Left lung (tissue), 10 donors: Measurements from ENCODE around the gene NRARP. TPM values are rescaled to one million over a fixed set of nuclear protein-coding genes. Genes with fewer than 3 reads are reported as not detected.

Experiments used
- ATAC-seq: fragments of 200-7000 bp; cut with Tn5 transposase; one replicate; pipeline ENCODE4 v1.9.1; 2020; ENCODE audit warnings: moderate library complexity
- DNase-seq, 4 donors: peaks; one replicate each; pipeline ENCODE4 v3.0.0-alpha.2; 2013 to 2020
- H3K27ac ChIP-seq, 2 donors: fragments of 200-600 bp; sonication (generic) in 1 of 2; one replicate each; pipeline versions ENCODE4 v1.5.0 to v1.8.0; 2020 to 2021
- H3K27me3 ChIP-seq, 2 donors: fragments of 200-600 bp; sonication (generic) in 1 of 2; one replicate each; pipeline versions ENCODE4 v1.5.0 to v1.8.0; 2020 to 2021
- H3K36me3 ChIP-seq, 2 donors: fragments of 200-600 bp; sonication (generic) in 1 of 2; one replicate each; pipeline versions ENCODE4 v1.5.0 to v1.8.0; 2020 to 2021
- H3K4me1 ChIP-seq, 2 donors: fragments of 200-600 bp; one replicate each; pipeline ENCODE4 v1.8.0; 2021
- H3K4me3 ChIP-seq, 2 donors: fragments of 200-600 bp; sonication (generic) in 1 of 2; one replicate each; pipeline versions ENCODE4 v1.5.0 to v1.8.0; 2020 to 2021; ENCODE audit warnings: mild to moderate bottlenecking in 1 of 2
- H3K9me3 ChIP-seq, 2 donors: fragments of 200-600 bp; sonication (generic) in 1 of 2; one replicate each; pipeline versions ENCODE4 v1.5.0 to v1.8.0; 2020 to 2021
- intact Hi-C, 2 donors: fragments of 100-400 bp; cut with DNase I; formaldehyde crosslinking; loops; one replicate each; pipeline versions ENCODE4 v1.11.2 to v1.14.2; 2022
- polyA plus RNA-seq, 6 donors: library from polyadenylated mRNA; unstranded; fragments of 120-200 nt; gene quantifications; one replicate each; pipeline ENCODE4 v1.2.1, GENCODE V29; 2013; ENCODE audit not compliant: insufficient read length in 6 of 6
- total RNA-seq, 2 donors: library from RNA; stranded (reverse); fragmentation: NEBNext Ultra II Directional; extraction: Animal tissue kit (Norgen Biotek cat#: 25700); gene quantifications; one replicate each; pipeline ENCODE4 v1.2.1, GENCODE V29; 2021
- TF ChIP-seq, protein P1 (sequence below), 2 donors: fragments of 200-600 bp; sonication (generic) in 1 of 2; IDR thresholded peaks; one replicate each; pipeline versions ENCODE4 v1.5.0 to v1.8.0; 2021; ENCODE audit warnings: antibody characterized with exemption in 2 of 2
- donor health status: DM: no; HTN: yes; CAD: no.
- donor health status: DM: no; HTN: no; CAD: no.

The NRARP gene
- total and polyA plus RNA-seq, 8 donors, result 7.0 to 15.2 (median 9.7) TPM

DNA sequence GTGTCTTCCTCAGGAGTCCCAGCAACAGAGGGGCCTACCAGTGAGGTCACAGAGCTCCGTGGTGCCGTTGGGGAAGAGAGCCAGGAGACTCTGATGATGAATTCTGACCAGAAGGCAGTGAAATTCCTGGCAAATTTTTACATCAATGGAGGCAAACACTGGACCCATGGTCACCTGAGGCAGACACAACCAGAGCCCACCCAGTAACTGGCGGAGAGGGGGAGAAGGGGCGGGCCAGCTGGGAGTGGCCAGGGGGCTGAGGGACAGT lies 50.9 kb downstream of the NRARP start, which contains the start of gene STPG3:
Gene STPG3 (plus strand): TSS at position 93 of the 268 bp plus-strand sequence. CDS start 1 bp downstream, at position 94.
- no peak for ATAC-seq
- H3K27ac ChIP-seq, result no peak within 1 kb of the TSS
- no peaks in the 10 kb centered on the region for H3K36me3 ChIP-seq
- no peak for DNase-seq
- intact Hi-C loops, result no loop called here
- peaks cover 15% of the 10 kb centered on the region in 2 donors for H3K4me1 ChIP-seq
- TF ChIP-seq, protein P1, sequence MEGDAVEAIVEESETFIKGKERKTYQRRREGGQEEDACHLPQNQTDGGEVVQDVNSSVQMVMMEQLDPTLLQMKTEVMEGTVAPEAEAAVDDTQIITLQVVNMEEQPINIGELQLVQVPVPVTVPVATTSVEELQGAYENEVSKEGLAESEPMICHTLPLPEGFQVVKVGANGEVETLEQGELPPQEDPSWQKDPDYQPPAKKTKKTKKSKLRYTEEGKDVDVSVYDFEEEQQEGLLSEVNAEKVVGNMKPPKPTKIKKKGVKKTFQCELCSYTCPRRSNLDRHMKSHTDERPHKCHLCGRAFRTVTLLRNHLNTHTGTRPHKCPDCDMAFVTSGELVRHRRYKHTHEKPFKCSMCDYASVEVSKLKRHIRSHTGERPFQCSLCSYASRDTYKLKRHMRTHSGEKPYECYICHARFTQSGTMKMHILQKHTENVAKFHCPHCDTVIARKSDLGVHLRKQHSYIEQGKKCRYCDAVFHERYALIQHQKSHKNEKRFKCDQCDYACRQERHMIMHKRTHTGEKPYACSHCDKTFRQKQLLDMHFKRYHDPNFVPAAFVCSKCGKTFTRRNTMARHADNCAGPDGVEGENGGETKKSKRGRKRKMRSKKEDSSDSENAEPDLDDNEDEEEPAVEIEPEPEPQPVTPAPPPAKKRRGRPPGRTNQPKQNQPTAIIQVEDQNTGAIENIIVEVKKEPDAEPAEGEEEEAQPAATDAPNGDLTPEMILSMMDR (IDR thresholded peaks at IDR 0.05), result no peak
- H3K9me3 ChIP-seq, result no peaks in the 10 kb centered on the region
- H3K27me3 ChIP-seq, result no peaks in the 10 kb centered on the region
- H3K4me3 ChIP-seq, result no peak within 1 kb of the TSS

DNA sequence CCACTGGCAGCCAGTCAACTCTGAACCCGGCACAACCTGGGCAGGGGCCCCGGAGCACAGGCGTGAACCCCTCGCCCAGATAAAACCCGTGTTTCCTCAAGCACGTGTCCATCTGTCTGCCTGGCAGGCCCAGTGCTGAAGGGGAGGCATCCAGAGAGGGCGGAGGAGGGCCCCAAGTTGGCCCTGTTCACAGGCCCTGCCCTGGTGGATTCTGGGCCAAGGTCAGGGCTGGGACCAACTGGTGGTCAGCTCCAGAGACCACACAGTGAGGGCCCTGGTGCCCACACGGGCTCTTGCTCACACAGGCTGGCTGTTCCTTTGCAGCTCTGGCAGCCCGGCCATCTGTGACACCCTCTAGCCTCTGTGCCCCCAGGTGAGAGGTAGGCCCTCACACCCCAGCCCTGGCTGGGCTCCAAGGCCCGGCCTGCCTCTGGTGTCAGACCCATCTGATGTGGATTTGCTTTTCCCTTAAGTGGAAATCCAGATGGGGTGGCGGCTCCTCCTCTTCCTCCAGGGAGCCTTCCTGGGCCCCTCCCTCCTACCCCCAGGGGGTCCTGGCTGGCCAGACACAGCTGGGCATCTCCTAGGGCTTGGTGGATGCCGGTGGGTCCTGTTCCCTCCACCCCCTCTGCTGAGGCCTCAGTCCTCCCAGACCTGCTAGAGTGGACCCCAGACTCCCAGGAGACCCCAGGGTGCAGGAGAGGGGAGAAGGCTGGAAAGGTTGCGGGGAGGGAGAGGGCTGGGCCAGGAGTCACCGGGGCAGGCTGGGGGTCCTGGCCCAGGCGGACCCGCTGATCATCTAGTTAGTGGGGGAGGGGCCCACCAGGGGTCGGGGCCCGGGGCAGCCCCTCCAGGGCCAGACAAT lies 51.5 kb downstream of the NRARP start:
- no peak overlapping the region for H3K4me3 ChIP-seq
- no peaks in the 10 kb centered on the region for H3K27me3 ChIP-seq
- TF ChIP-seq, protein P1 (IDR thresholded peaks at IDR 0.05), result no peak
- H3K27ac ChIP-seq, result no peak overlapping the region
- no peak for DNase-seq
- H3K9me3 ChIP-seq, result no peaks in the 10 kb centered on the region
- peaks cover 9 to 13% of the 10 kb centered on the region in 2 donors for H3K4me1 ChIP-seq
- intact Hi-C loops, result no loop called here
- no peak for ATAC-seq
- no peaks in the 10 kb centered on the region for H3K36me3 ChIP-seq

Other genes with a start within 250 kb of the NRARP start
- gene ENTPD2, start 248.2 kb downstream of the NRARP start, total RNA-seq, result under 1 TPM; 0.71 to 0.87 TPM
- gene ENTPD2, start 248.2 kb downstream of the NRARP start, polyA plus RNA-seq, result 1 to 10 TPM; 1.7 to 4.7 (median 3.0) TPM
- 1 to 10 TPM; 2.7 to 4.6 TPM for gene SAPCD2, start 231.7 kb downstream of the NRARP start, total RNA-seq
- gene SAPCD2, start 231.7 kb downstream of the NRARP start, polyA plus RNA-seq, result 10 to 100 TPM in 3 of 6 donors, 1 to 10 TPM in 3; 8.5 to 15.1 (median 10.4) TPM
- 10 to 100 TPM; 28.1 to 43.1 TPM for gene UAP1L1, start 224.8 kb downstream of the NRARP start, total RNA-seq
- 1 to 10 TPM; 4.6 to 8.8 (median 6.0) TPM for gene UAP1L1, start 224.8 kb downstream of the NRARP start, polyA plus RNA-seq
- 10 to 100 TPM; 51.5 to 54.9 TPM for gene MAN1B1, start 215.3 kb downstream of the NRARP start, total RNA-seq
- 10 to 100 TPM; 62.7 to 74.9 (median 66.9) TPM for gene MAN1B1, start 215.3 kb downstream of the NRARP start, polyA plus RNA-seq
- 100 to 1,000 TPM; 144 to 165 TPM for gene DPP7, start 187.5 kb downstream of the NRARP start, total RNA-seq
- gene DPP7, start 187.5 kb downstream of the NRARP start, polyA plus RNA-seq, result 10 to 100 TPM; 35.8 to 53.6 (median 47.7) TPM
- gene GRIN1, start 163.1 kb downstream of the NRARP start, total RNA-seq, result under 1 TPM; 0.17 to 0.55 TPM
- under 1 TPM; 0.15 to 0.38 (median 0.28) TPM for gene GRIN1, start 163.1 kb downstream of the NRARP start, polyA plus RNA-seq
- under 1 TPM in 1 of 2 donors, not detected in 1; 0.55 TPM for gene LRRC26, start 132.2 kb downstream of the NRARP start, total RNA-seq
- gene LRRC26, start 132.2 kb downstream of the NRARP start, polyA plus RNA-seq, result under 1 TPM in 3 of 6 donors, not detected in 3; 0.23 to 0.63 (median 0.25) TPM
- not detected for gene TMEM210, start 130.2 kb downstream of the NRARP start, total RNA-seq
- not detected for gene TMEM210, start 130.2 kb downstream of the NRARP start, polyA plus RNA-seq
- gene ANAPC2, start 113.7 kb downstream of the NRARP start, total RNA-seq, result 10 to 100 TPM; 43.5 to 52.3 TPM
- 10 to 100 TPM; 42.1 to 58.8 (median 44.3) TPM for gene ANAPC2, start 113.7 kb downstream of the NRARP start, polyA plus RNA-seq
- gene SSNA1, start 113.6 kb downstream of the NRARP start, total RNA-seq, result 10 to 100 TPM; 59.1 to 68.0 TPM
- 10 to 100 TPM; 38.7 to 53.6 (median 52.1) TPM for gene SSNA1, start 113.6 kb downstream of the NRARP start, polyA plus RNA-seq
- 10 to 100 TPM; 21.6 to 21.7 TPM for gene TPRN, start 101.5 kb downstream of the NRARP start, total RNA-seq
- gene TPRN, start 101.5 kb downstream of the NRARP start, polyA plus RNA-seq, result 10 to 100 TPM in 3 of 6 donors, 1 to 10 TPM in 3; 6.7 to 13.8 (median 9.4) TPM
- 10 to 100 TPM; 30.6 to 31.7 TPM for gene TMEM203, start 96.6 kb downstream of the NRARP start, total RNA-seq
- gene TMEM203, start 96.6 kb downstream of the NRARP start, polyA plus RNA-seq, result 10 to 100 TPM; 30.4 to 37.8 (median 33.3) TPM
- 10 to 100 TPM; 16.5 to 19.5 TPM for gene NDOR1, start 96.6 kb downstream of the NRARP start, total RNA-seq
- gene NDOR1, start 96.6 kb downstream of the NRARP start, polyA plus RNA-seq, result 10 to 100 TPM in 3 of 6 donors, 1 to 10 TPM in 3; 9.1 to 15.4 (median 10.2) TPM
- gene RNF208, start 80.0 kb downstream of the NRARP start, total RNA-seq, result 1 to 10 TPM; 4.9 to 7.5 TPM
- 1 to 10 TPM; 4.0 to 7.8 (median 5.9) TPM for gene RNF208, start 80.0 kb downstream of the NRARP start, polyA plus RNA-seq
- under 1 TPM; 0.44 to 0.50 TPM for gene CYSRT1, start 77.1 kb downstream of the NRARP start, total RNA-seq
- 1 to 10 TPM; 1.4 to 3.7 (median 2.8) TPM for gene CYSRT1, start 77.1 kb downstream of the NRARP start, polyA plus RNA-seq
- gene RNF224, start 74.8 kb downstream of the NRARP start, total RNA-seq, result under 1 TPM; 0.15 to 0.18 TPM
- gene RNF224, start 74.8 kb downstream of the NRARP start, polyA plus RNA-seq, result 1 to 10 TPM; 1.7 to 4.8 (median 3.5) TPM
- gene SLC34A3, start 71.4 kb downstream of the NRARP start, total RNA-seq, result under 1 TPM in 1 of 2 donors, not detected in 1; 0.12 TPM
- gene SLC34A3, start 71.4 kb downstream of the NRARP start, polyA plus RNA-seq, result 1 to 10 TPM; 1.0 to 2.8 (median 2.1) TPM
- gene TUBB4B, start 61.0 kb downstream of the NRARP start, total RNA-seq, result 100 to 1,000 TPM; 245 to 337 TPM
- 100 to 1,000 TPM; 196 to 315 (median 237) TPM for gene TUBB4B, start 61.0 kb downstream of the NRARP start, polyA plus RNA-seq
- gene STPG3, start 51.0 kb downstream of the NRARP start, total RNA-seq, result not detected
- gene STPG3, start 51.0 kb downstream of the NRARP start, polyA plus RNA-seq, result 1 to 10 TPM in 3 of 6 donors, under 1 TPM in 3; 0.69 to 1.4 (median 0.89) TPM
- 10 to 100 TPM; 47.8 to 49.7 TPM for gene NELFB, start 46.9 kb downstream of the NRARP start, total RNA-seq
- 10 to 100 TPM; 52.9 to 62.9 (median 56.8) TPM for gene NELFB, start 46.9 kb downstream of the NRARP start, polyA plus RNA-seq
- 10 to 100 TPM; 31.8 to 38.5 TPM for gene TOR4A, start 24.5 kb downstream of the NRARP start, total RNA-seq
- 10 to 100 TPM in 4 of 6 donors, 1 to 10 TPM in 2; 8.5 to 13.4 (median 11.0) TPM for gene TOR4A, start 24.5 kb downstream of the NRARP start, polyA plus RNA-seq
- gene EXD3, start 120.9 kb upstream of the NRARP start, total RNA-seq, result 10 to 100 TPM; 13.7 to 21.8 TPM
- 10 to 100 TPM; 13.2 to 21.0 (median 16.6) TPM for gene EXD3, start 120.9 kb upstream of the NRARP start, polyA plus RNA-seq
- 1 to 10 TPM; 6.1 to 8.7 TPM for gene NOXA1, start 121.1 kb upstream of the NRARP start, total RNA-seq
- 1 to 10 TPM; 4.5 to 7.3 (median 6.9) TPM for gene NOXA1, start 121.1 kb upstream of the NRARP start, polyA plus RNA-seq
- under 1 TPM in 1 of 2 donors, not detected in 1; 0.15 TPM for gene ENTPD8, start 139.1 kb upstream of the NRARP start, total RNA-seq
- under 1 TPM; 0.33 to 0.68 (median 0.46) TPM for gene ENTPD8, start 139.1 kb upstream of the NRARP start, polyA plus RNA-seq
- gene NSMF, start 157.1 kb upstream of the NRARP start, total RNA-seq, result 10 to 100 TPM; 29.5 to 31.4 TPM
- 10 to 100 TPM; 31.7 to 46.5 (median 37.4) TPM for gene NSMF, start 157.1 kb upstream of the NRARP start, polyA plus RNA-seq
- 1 to 10 TPM; 2.9 to 6.3 TPM for gene PNPLA7, start 248.1 kb upstream of the NRARP start, total RNA-seq
- gene PNPLA7, start 248.1 kb upstream of the NRARP start, polyA plus RNA-seq, result 1 to 10 TPM; 3.3 to 8.9 (median 4.9) TPM
- gene MRPL41, start 249.6 kb upstream of the NRARP start, total RNA-seq, result 10 to 100 TPM; 30.2 to 49.1 TPM
- 10 to 100 TPM; 10.9 to 22.2 (median 15.0) TPM for gene MRPL41, start 249.6 kb upstream of the NRARP start, polyA plus RNA-seq